Neuronal stem cell (in vitro differentiated cells): ENCODE data around the gene ALDOA.

Experiments used
- DNase-seq: peaks from one replicate; pipeline ENCODE4 v3.0.0-alpha.2; 2013; ENCODE audit warnings: low spot score
- H2AFZ ChIP-seq: one replicate; pipeline ENCODE4 v1.6.1; 2013; ENCODE audit warnings: mild to moderate bottlenecking, low read length, inconsistent platforms
- H2AK5ac ChIP-seq: 2 replicates; pipeline ENCODE4 v1.6.1; 2013; ENCODE audit warnings: low read depth, mild to moderate bottlenecking, inconsistent platforms, low read length, moderate library complexity, mixed read lengths
- H2BK120ac ChIP-seq: 2 replicates; pipeline ENCODE4 v1.6.1; 2013; ENCODE audit warnings: low read depth, mild to moderate bottlenecking, inconsistent platforms, low read length, moderate library complexity, mixed read lengths
- H2BK12ac ChIP-seq: one replicate; pipeline ENCODE4 v1.6.1; 2013; ENCODE audit warnings: low read length, inconsistent platforms
- H2BK15ac ChIP-seq: 2 replicates; pipeline ENCODE4 v1.6.1; 2013; ENCODE audit warnings: mild to moderate bottlenecking, low read length, inconsistent platforms, mixed read lengths
- H2BK5ac ChIP-seq: one replicate; pipeline ENCODE4 v1.6.1; 2013; ENCODE audit warnings: inconsistent platforms, mild to moderate bottlenecking, low read length, moderate library complexity
- H3K14ac ChIP-seq: one replicate; pipeline ENCODE4 v1.6.1; 2013; ENCODE audit warnings: low read length, inconsistent platforms
- H3K18ac ChIP-seq: 2 replicates; pipeline ENCODE4 v1.6.1; 2013; ENCODE audit warnings: low read length, inconsistent platforms
- H3K23ac ChIP-seq: 2 replicates; pipeline ENCODE4 v1.6.1; 2013; ENCODE audit warnings: low read depth, mild to moderate bottlenecking, mixed read lengths, low read length, inconsistent platforms; ENCODE audit not compliant: poor library complexity
- H3K27ac ChIP-seq: replicated peaks from 3 replicates; pipeline ENCODE4 v1.5.1; 2013; ENCODE audit warnings: low read length, inconsistent platforms
- H3K27me3 ChIP-seq, 3 experiments: 2 replicates each; pipeline ENCODE4 v1.6.1; 2013; ENCODE audit warnings: low read length in 3 of 3, mild to moderate bottlenecking in 2 of 3, inconsistent platforms in 1 of 3, low read depth in 1 of 3, mixed read lengths in 1 of 3, moderate library complexity in 1 of 3; ENCODE audit not compliant: control insufficient read depth in 3 of 3, insufficient read depth in 3 of 3
- H3K36me3 ChIP-seq, 2 donors: replicated peaks in 1 of 2; 2 replicates each; pipeline ENCODE4 v1.6.1; 2013; ENCODE audit warnings: low read length in 2 of 2; ENCODE audit not compliant: control insufficient read depth in 2 of 2, insufficient read depth in 2 of 2
- H3K4ac ChIP-seq: 2 replicates; pipeline ENCODE4 v1.6.1; 2013; ENCODE audit warnings: inconsistent platforms, mild to moderate bottlenecking, low read length, moderate library complexity
- H3K4me1 ChIP-seq, 2 donors: 1 replicate in 1 of 2; 2 replicates in 1 of 2; pipeline ENCODE4 v1.6.1; 2013; ENCODE audit warnings: low read length in 2 of 2, low read depth in 1 of 2; ENCODE audit not compliant: control insufficient read depth in 2 of 2, insufficient read depth in 1 of 2
- H3K4me2 ChIP-seq: one replicate; pipeline ENCODE4 v1.6.1; 2013; ENCODE audit warnings: mild to moderate bottlenecking, low read length, inconsistent platforms; ENCODE audit not compliant: insufficient read depth, poor library complexity, severe bottlenecking
- H3K4me3 ChIP-seq, 2 donors: 2 replicates each; pipeline ENCODE4 v1.5.1; 2013; ENCODE audit warnings: low read length in 2 of 2, mild to moderate bottlenecking in 2 of 2, inconsistent platforms in 1 of 2, moderate library complexity in 1 of 2
- H3K79me1 ChIP-seq: one replicate; pipeline ENCODE4 v1.6.1; 2013; ENCODE audit warnings: low read depth, mild to moderate bottlenecking, inconsistent platforms, low read length, moderate library complexity
- H3K9ac ChIP-seq: one replicate; pipeline ENCODE4 v1.6.1; 2013; ENCODE audit warnings: mild to moderate bottlenecking, low read depth, low read length, inconsistent platforms; ENCODE audit not compliant: poor library complexity
- H3K9me3 ChIP-seq, 2 donors: replicated peaks in 1 of 2; 2 replicates each; pipeline versions ENCODE3 to v1.6.1; 2013; ENCODE audit warnings: low read length in 2 of 2, mild to moderate bottlenecking in 2 of 2, inconsistent platforms in 1 of 2, low read depth in 1 of 2, mixed read lengths in 1 of 2, moderate library complexity in 1 of 2; ENCODE audit not compliant: control insufficient read depth in 2 of 2, insufficient read depth in 1 of 2
- H4K8ac ChIP-seq: one replicate; pipeline ENCODE4 v1.6.1; 2013; ENCODE audit warnings: low read depth, mild to moderate bottlenecking, inconsistent platforms, low read length, moderate library complexity
- H4K91ac ChIP-seq: one replicate; pipeline ENCODE4 v1.6.1; 2013; ENCODE audit warnings: low read length, low read depth, mild to moderate bottlenecking, inconsistent platforms; ENCODE audit not compliant: poor library complexity
- WGBS, 2 donors: extraction: QIAGEN DNeasy Blood & Tissue Kit; methylation state at CpG; one replicate each; pipeline ENCODE4 v1.1.7; 2013; ENCODE audit warnings: missing lambda C conversion rate in 2 of 2, mixed read lengths in 1 of 2; ENCODE audit not compliant: insufficient read length in 2 of 2, insufficient replicate concordance in 1 of 2; ENCODE audit errors: extremely low coverage in 2 of 2; 5-methylcytosine and 5-hydroxymethylcytosine counted together

Gene ALDOA

DNA sequence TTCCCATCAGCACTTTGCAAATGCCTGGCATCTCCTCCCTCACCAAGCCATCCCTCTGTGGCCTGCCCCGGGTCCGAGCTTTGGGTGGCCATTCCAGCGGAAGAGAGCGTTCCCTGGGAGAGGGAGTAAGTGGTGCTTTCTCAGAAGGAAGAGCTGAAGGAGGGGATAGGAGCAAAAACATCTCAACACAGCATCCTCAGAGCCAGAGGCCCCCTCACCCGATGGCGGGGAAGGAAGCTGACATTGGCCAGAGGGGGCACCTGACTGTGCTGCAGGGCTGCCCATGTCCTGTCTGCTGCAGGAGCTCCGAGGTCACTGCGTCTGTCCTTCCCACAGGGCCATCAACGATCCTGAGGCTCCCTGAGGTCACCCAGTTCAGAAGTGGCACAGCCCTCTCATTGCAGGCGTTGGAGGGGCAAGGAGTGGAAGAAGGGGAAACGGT is 34.1 kb upstream of the ALDOA start:
- Histone ChIP-seq H3K27ac (no peak overlapping the region), H3K36me3 (peaks cover 0 to 4% of the 10 kb centered on the region in 2 donors), H3K9ac (peak overlapping the region; percentile 66), H3K14ac (peak overlapping the region; percentile 14), H3K9me3 (no peaks in the 10 kb centered on the region), H3K4me1 (peaks cover 12 to 25% of the 10 kb centered on the region in 2 donors), H4K8ac (no peak overlapping the region), H2BK12ac (peak overlapping the region; percentile 51), H2BK15ac (peak overlapping the region; percentile 84), H3K23ac (peak overlapping the region; percentile 76), H3K4me2 (peak overlapping the region; percentile 82), H3K4me3 (peak overlapping the region; percentile 45 to 75), H3K27me3 (peaks cover 0 to 19% (median 2%) of the 10 kb centered on the region in 3 experiments), H2BK120ac (no peak overlapping the region), H2BK5ac (peak overlapping the region; percentile 5), H2AFZ (peak overlapping the region; percentile 94), H3K4ac (peak overlapping the region; percentile 13), H3K18ac (peak overlapping the region; percentile 90), H2AK5ac (peak overlapping the region; percentile 91), H4K91ac (no peak overlapping the region), H3K79me1 (peaks cover 2% of the 10 kb centered on the region)
- WGBS, 2 donors, result no CpG with 5 or more reads among the region's 11 CpGs
- DNase-seq, result no peak

DNA sequence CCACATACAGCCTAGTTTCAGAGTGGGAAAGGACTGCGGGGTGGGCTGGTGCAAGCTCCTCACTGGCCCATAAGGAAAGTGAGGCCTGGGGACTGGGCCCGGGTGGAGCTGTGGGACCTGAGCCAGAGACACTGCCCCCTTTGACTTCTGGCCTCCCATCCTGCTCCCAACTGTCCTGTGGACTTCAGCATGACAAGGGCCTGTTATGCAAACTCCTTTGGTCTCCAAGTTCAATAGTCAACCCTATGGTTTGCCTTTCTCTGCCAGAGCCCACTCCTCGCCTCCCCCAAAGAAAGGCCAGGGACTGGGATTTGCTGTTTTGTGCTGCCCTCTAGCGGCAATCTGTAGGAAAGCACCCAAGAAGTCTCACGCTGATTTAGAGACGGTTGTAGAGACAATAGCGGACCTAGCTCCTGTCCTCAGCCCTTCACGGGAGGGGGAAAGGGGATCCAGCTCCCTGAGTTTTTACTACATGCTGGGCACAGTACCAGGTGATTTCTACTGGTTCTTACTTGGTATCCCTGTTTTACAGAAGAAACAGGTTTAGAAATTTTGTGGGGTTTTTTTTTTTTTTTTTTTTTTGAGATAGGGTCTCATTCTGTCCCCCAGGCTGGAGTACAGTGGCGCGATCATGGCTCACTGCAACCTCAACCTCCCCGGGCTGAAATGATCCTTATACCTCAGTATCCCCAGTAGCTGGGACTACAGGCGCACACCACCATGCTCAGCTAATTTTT is 33.3 kb upstream of the ALDOA start:
- Histone ChIP-seq H3K27ac (no peak overlapping the region), H3K9ac (no peak overlapping the region), H3K4ac (no peak overlapping the region), H4K8ac (no peak overlapping the region), H2AK5ac (no peak overlapping the region), H3K36me3 (no peaks in the 10 kb centered on the region), H3K79me1 (peaks cover 2% of the 10 kb centered on the region), H3K4me1 (peaks cover 12 to 25% of the 10 kb centered on the region in 2 donors), H3K14ac (no peak overlapping the region), H3K4me2 (no peak overlapping the region), H2BK15ac (no peak overlapping the region), H3K23ac (peak overlapping the region; percentile 23), H3K18ac (no peak overlapping the region), H2BK120ac (no peak overlapping the region), H2AFZ (peak overlapping the region; percentile 94), H3K9me3 (no peaks in the 10 kb centered on the region), H4K91ac (no peak overlapping the region), H3K4me3 (no peak overlapping the region), H2BK12ac (no peak overlapping the region), H2BK5ac (no peak overlapping the region), H3K27me3 (peaks cover 0 to 14% (median 2%) of the 10 kb centered on the region in 3 experiments)
- no CpG with 5 or more reads among the region's 12 CpGs for WGBS, 2 donors
- DNase-seq, result peak; percentile 86

DNA sequence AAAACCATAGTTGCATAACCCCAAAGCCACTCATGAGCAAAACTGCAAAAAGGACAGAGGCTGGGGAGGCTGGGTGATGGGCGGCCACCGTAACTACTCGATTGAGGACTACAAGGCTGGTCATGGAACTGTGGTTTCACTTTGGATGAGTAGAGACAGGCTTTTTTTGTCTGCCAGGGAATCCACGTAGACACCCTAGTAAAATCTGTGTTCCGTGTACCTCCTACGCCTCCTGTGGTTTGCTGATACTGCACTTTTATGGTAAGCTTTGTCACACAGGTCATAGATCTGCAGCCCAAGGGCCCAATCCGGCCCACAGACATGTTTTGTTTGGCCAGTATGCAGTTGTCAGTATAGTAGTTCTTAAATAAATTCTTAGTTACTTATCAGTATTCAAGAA is 32.3 kb upstream of the ALDOA start:
- WGBS, 2 donors, result no CpG with 5 or more reads among the region's 7 CpGs

DNA sequence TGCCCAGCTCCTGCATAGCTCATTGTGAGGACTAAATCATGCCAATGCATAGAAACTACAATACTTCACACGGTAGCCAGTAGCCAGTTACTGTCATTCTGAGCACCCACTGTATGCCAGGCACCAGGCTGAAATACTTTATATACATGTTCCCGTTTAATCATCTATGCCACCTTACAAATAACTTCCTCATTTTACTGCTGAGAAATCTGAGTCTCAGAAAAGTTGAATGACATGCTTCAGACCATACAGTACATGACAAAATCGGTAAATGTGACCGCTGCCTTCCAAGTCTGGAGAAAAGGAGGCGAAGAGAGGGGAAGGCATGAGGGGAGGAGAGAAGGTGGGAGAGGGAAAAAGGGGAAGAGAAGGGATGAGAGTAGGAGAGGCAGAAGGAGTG is 25.3 kb upstream of the ALDOA start:
- Histone ChIP-seq H3K14ac (no peak overlapping the region), H3K4me3 (no peak overlapping the region), H3K9ac (no peak overlapping the region), H3K4me2 (no peak overlapping the region), H3K27me3 (peaks cover 0 to 1% (median 0%) of the 10 kb centered on the region in 3 experiments), H3K79me1 (peaks cover 3% of the 10 kb centered on the region), H3K9me3 (peaks cover 0 to under 1% of the 10 kb centered on the region in 2 donors), H3K18ac (no peak overlapping the region), H3K4ac (no peak overlapping the region), H3K4me1 (peaks cover 0 to under 1% of the 10 kb centered on the region in 2 donors), H2BK5ac (no peak overlapping the region), H2AFZ (no peak overlapping the region), H2BK120ac (no peak overlapping the region), H2BK12ac (no peak overlapping the region), H3K36me3 (no peaks in the 10 kb centered on the region), H2BK15ac (no peak overlapping the region), H4K8ac (no peak overlapping the region), H2AK5ac (no peak overlapping the region), H3K27ac (no peak overlapping the region), H3K23ac (no peak overlapping the region), H4K91ac (no peak overlapping the region)
- DNase-seq, result no peak
- no CpG with 5 or more reads among the region's 5 CpGs for WGBS, 2 donors

More for the DNA sequence above, 32.3 kb upstream of the ALDOA start:
- no peak for DNase-seq
- H2BK5ac ChIP-seq, result no peak overlapping the region
- H2BK15ac ChIP-seq, result peak overlapping the region; percentile 5
- H4K91ac ChIP-seq, result no peak overlapping the region
- H3K9me3 ChIP-seq, result no peaks in the 10 kb centered on the region
- peaks cover 2% of the 10 kb centered on the region for H3K79me1 ChIP-seq
- no peak overlapping the region for H2AFZ ChIP-seq
- no peak overlapping the region for H3K18ac ChIP-seq
- no peak overlapping the region for H3K9ac ChIP-seq
- H2BK12ac ChIP-seq, result no peak overlapping the region
- H3K14ac ChIP-seq, result no peak overlapping the region
- no peak overlapping the region for H3K4me2 ChIP-seq
- no peak overlapping the region for H2AK5ac ChIP-seq
- no peak overlapping the region for H4K8ac ChIP-seq
- peaks cover 0 to 13% (median 2%) of the 10 kb centered on the region in 3 experiments for H3K27me3 ChIP-seq
- no peak overlapping the region for H3K4ac ChIP-seq
- H3K4me3 ChIP-seq, result no peak overlapping the region
- no peak overlapping the region for H3K27ac ChIP-seq
- H3K23ac ChIP-seq, result no peak overlapping the region
- H3K36me3 ChIP-seq, result no peaks in the 10 kb centered on the region
- H3K4me1 ChIP-seq, result peaks cover 12 to 23% of the 10 kb centered on the region in 2 donors
- no peak overlapping the region for H2BK120ac ChIP-seq
